H1 (cell line): ENCODE results near the gene PDX1. TPM values are rescaled to one million over a fixed set of nuclear protein-coding genes. Genes with fewer than 3 reads are reported as not detected.

Source experiments
- CBX5 ChIP-seq: fragments of 300-800, 300-1000 bp; sonication (generic); IDR thresholded peaks from 2 replicates; pipeline ENCODE4 v1.7.1; 2016; ENCODE audit warnings: antibody characterized with exemption, low read length, low read depth
- CTBP2 ChIP-seq: IDR thresholded peaks from 2 replicates; pipeline ENCODE4 v1.7.0; 2011; ENCODE audit warnings: borderline replicate concordance, mild to moderate bottlenecking, moderate library complexity, mixed read lengths, low read length; ENCODE audit not compliant: insufficient read depth, insufficient read length
- EP300 ChIP-seq, 2 experiments: IDR thresholded peaks; 1 replicate in 1 of 2; 2 replicates in 1 of 2; pipeline ENCODE4 v1.6.1; 2011 to 2012; ENCODE audit warnings: low read depth in 2 of 2, low read length in 2 of 2, mild to moderate bottlenecking in 2 of 2, borderline replicate concordance in 1 of 2, inconsistent platforms in 1 of 2, moderate library complexity in 1 of 2
- GTF2F1 ChIP-seq: IDR thresholded peaks from 2 replicates; pipeline ENCODE4 v1.6.1; 2012; ENCODE audit warnings: low read depth, low read length, improper control_type of control experiment, borderline replicate concordance
- MAX ChIP-seq: IDR thresholded peaks from 2 replicates; pipeline ENCODE4 v1.6.1; 2012; ENCODE audit warnings: inconsistent platforms
- NANOG ChIP-seq: IDR thresholded peaks from 2 replicates; pipeline ENCODE4 v1.6.1; 2011; ENCODE audit warnings: low read length, low read depth, mild to moderate bottlenecking, inconsistent platforms; ENCODE audit not compliant: insufficient read depth, poor library complexity, severe bottlenecking
- POU5F1 ChIP-seq: IDR thresholded peaks from 2 replicates; pipeline ENCODE4 v1.6.1; 2011; ENCODE audit warnings: low read depth, mild to moderate bottlenecking, low read length, moderate library complexity
- RNF2 ChIP-seq: fragments of 200-900, 300-1000 bp; sonication (generic); IDR thresholded peaks from 2 replicates; pipeline ENCODE4 v1.7.1; 2016; ENCODE audit warnings: borderline replicate concordance, low read depth, mild to moderate bottlenecking, antibody characterized with exemption, low read length; ENCODE audit not compliant: poor library complexity, severe bottlenecking; ENCODE audit errors: missing control alignments
- RXRA ChIP-seq: IDR thresholded peaks from 2 replicates; pipeline ENCODE4 v1.6.1; 2011; ENCODE audit warnings: low read depth, mild to moderate bottlenecking, low read length, moderate library complexity; ENCODE audit not compliant: insufficient read depth
- SUZ12 ChIP-seq: fragments of 200-600 bp; sonication (generic); IDR thresholded peaks from 2 replicates; pipeline ENCODE4 v1.6.1; 2012; ENCODE audit warnings: mild to moderate bottlenecking, inconsistent platforms, low read length, moderate library complexity, mixed read lengths
- YY1 ChIP-seq: IDR thresholded peaks from 2 replicates; pipeline ENCODE4 v1.6.1; 2011; ENCODE audit warnings: low read depth, mild to moderate bottlenecking, low read length
- polyA plus RNA-seq, 7 experiments: library from polyadenylated mRNA; depleted of rRNA in 3 of 7; stranded (reverse) in 5 of 7; unstranded in 2 of 7; fragments of >200 nt in 5 of 7; fragments of 200-250 nt in 2 of 7; gene quantifications; 1 replicate in 5 of 7; 2 replicates in 1 of 7; 4 replicates in 1 of 7; pipeline versions ENCODE4 v1.2.1 to v1.2.3, GENCODE V29; 2011 to 2013; ENCODE audit warnings: missing spikeins in 2 of 7, mixed read lengths in 2 of 7
- total RNA-seq: library from RNA; stranded (reverse); fragmentation: NEBNext Ultra II Directional; extraction: Animal tissue kit (Norgen Biotek cat#: 25700); gene quantifications from 2 replicates; pipeline ENCODE4 v1.2.1, GENCODE V29; 2021

PDX1 gene
- total and polyA plus RNA-seq, 2 of the 8 experiments (the other 6 are each of a cell fraction or from before 2014, with no cell fraction given) = not detected

- TF ChIP-seq CTBP2 (peak; percentile 97), POU5F1 (peak; percentile 65; the same call in 1 of the 2 replicates), YY1 (peak; percentile 61), GTF2F1 (no peak), CBX5 (no peak), SUZ12 (peak; percentile 74), NANOG (peak; percentile 77), RNF2 (peak; percentile 81), EP300 (IDR thresholded peaks at IDR 0.05; ENCODE audit: borderline replicate concordance in 1 of 2, low read depth in 2 of 2, low read length in 2 of 2) (peak in 1 of 2 experiments; percentile 80; a peak in 1 of 3 replicates), RXRA (no peak), MAX (peak; percentile 16; the same call in 1 of the 2 replicates)
- TF ChIP-seq, all 59 proteins: peak for 16
Observed at GRCh38 chr13:27961227-27962085, 41.7 kb downstream of the PDX1 start (continued).
